RPMI7951 (cell line): ENCODE data around the gene CYTL1. TPM values are rescaled to one million over a fixed set of nuclear protein-coding genes. Genes with fewer than 3 reads are reported as not detected.
A peak's percentile ranks its signal among the peaks of the same experiment; 100 is the strongest.
"Not testable (repeated sequence)": the region's sequence is repeated elsewhere in the genome, so short reads cannot be mapped to it uniquely, and the experiment has no call there.

ENCODE experiments used
- DNase-seq: peaks from one replicate; pipeline ENCODE4 v3.0.0-alpha.2; 2012; ENCODE audit warnings: low read depth
- total RNA-seq: library from RNA; depleted of rRNA; stranded (reverse); fragments of >200 nt; shearing (Covaris generic); gene quantifications from 2 replicates; pipeline ENCODE4 v1.2.3, GENCODE V29; 2014

The CYTL1 gene
- total RNA-seq, 1 experiment from 2014 or later: 24.6 TPM

DNA sequence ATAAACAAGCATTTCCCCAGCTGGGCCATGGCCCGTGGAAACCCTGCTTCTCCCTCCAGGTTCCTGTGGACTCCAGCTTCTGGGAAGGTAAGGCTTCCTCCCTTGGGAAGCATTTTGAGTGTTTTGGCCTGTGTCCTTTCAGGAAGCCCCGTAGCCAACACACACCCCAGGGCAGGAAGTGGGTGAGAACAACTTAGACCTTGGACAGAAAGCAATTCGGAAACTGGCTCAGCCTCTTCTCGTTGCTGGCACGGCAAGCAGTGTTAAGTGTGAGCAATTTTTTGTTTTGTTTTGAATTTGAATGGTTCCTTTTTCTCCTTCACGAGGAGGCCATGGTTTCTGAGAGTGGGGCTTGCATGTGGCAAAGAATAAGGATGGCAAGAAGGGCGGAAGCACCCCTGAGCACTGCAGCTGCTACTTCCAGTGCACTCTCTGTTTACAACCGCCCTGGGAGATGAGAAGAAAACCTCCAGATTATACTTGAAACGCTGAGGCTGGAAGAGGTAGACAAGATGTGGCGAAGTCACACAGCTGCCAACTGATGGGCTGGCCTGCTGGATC, 14.1 kb upstream of the CYTL1 start:
- peak; percentile 73 for DNase-seq

DNA sequence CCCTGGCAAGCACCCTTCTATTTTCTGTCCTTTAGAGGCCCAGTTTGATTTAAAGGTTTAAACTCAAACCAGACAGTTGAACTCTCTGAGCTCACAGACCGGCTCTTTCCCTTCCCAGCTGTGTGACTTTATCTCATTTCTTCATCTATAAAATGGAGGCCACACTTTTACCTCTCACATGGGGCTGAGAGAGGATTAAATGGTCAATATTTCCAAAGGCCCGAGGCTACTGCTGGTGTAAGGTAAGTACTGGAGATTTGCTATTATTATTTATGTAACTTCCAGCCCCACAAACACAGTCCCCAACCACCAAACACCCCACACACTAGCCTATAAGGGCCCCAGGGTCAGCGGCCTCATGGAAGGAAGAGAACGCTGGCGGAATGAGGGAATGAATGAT, 13.6 kb upstream of the CYTL1 start:
- DNase-seq: no peak

DNA sequence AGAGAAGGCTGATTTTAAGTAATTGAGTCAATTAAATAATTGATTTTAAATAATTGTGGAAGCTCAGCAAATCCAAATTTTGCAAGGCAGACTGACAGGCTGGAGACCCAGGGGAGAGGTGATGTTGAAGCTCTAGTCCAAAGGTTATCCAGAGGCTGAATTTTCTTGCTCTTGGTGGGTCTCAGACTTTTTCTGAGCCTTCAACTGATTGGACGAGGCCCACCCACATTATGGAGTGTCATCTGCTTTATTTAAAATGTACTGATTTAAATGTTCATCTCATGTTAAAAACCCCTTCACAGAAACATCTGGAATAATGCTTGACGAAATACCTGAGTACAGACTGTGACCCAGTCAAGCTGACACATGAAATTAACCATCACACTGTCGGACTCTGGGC, 11.7 kb upstream of the CYTL1 start:
- no peak for DNase-seq

DNA sequence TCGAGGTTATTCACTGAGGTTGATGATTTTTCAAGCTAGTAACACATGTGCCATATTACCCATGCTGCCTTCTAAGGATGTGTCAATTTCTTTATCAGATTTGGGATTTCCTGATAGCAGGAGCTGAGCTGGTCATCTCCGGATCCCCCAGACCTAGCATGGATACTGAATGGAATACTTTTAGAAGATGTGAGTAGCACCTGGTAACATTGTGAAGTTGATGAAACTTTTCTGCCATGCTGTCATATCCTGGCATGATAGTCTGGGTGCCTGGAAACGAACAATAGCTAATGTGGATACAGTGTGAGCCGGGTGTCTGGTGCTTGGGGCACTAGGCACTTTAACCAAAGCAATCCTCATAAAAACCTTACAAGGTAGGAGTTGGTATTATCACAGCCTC, 11.0 kb upstream of the CYTL1 start:
- DNase-seq: no peak

DNA sequence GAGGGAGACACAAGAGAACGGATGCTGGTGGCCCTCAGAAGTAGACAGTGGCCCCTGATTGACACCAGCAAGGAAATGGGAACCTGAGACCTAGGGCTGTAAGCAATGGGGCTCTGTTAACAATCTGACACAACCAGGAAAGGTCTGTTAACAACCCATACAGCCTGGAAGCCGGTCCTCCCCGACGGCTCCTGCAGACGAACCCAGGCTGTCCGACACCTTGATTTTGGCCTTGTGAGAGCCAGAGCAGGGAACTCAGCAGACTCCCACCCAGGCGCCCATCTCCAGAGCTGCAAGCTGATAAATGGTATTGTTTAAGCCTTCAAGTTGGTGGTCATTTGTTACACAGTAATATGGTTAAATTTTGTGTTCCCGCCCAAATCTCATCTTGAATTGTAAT, 10.2 kb upstream of the CYTL1 start:
- no peak for DNase-seq

DNA sequence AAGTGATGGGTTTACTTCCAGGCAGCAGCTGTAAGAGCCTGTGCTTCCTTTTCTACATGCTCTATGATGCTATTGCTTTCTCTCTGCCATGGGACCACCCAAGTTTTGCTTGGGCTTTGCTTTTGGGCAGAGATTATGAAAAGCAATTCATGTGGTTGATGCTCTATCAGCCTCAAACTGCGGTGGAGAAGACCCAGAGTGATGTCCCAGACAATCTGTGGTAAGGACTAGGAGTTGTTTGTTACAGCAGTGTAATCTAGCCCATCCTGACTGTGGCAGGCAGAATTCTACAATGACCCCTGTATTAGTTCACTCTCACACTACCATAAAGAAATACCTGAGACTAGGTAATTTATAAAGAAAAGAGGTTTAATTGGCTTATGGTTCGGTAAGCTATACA, 9.2 kb upstream of the CYTL1 start:
- no peak for DNase-seq

DNA sequence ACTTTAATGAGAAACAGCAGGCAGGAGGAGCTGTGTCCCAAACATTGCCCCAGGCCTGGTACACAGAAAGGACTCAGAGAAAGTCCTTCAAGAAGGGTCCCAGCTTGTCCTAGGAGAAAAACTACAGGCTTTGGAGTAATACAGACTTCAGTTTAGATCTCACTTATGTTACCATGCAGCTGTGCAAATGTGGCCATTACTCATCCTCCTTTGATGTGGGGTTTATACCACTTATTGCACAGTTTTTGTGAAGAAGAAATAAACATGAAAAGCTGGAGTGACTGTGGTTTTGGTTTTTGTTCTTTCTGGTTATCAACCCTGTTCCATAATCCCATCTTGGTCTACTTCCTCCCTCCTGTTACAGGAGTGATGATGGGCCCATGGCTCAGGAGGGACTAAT, 8.1 kb upstream of the CYTL1 start:
- peak; percentile 80 for DNase-seq

DNA sequence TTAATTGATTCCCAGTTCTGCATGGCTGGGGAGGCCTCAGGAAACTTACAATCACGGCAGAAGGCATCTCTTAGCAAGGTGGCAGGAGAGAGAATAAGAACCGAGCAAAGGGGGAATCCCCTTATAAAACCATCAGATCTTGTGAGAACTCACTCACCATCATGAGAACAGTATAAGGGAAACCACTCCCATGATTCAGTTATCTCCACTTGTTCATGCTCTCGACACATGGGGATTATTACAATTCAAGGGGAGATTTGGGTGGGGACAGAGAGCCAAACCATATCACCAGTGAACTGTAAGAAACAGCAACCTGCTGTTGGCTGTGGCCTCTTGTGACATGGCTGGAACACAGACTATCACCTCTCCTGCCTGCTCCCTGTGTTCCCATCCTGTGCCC, 7.1 kb upstream of the CYTL1 start:
- no peak for DNase-seq

DNA sequence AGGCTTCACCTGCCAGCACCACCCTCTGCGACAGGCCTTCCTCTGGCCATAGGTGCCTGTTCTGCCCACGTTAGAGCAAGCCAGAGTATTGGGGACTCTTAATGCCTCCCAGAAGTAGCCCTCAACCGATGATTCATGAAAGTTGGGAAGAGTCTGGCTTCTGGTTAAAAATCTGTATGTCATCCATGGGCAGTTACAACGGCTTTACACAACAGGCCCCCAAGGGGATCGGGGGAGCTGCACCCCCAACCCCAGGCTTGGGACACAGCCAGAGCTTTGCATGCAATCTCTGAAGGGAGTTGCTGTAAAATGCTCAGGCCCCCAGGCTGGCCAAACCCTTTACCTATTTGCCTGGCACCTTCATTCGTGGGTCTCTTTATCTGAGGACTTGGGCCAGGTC, 5.4 kb upstream of the CYTL1 start:
- DNase-seq: no peak

DNA sequence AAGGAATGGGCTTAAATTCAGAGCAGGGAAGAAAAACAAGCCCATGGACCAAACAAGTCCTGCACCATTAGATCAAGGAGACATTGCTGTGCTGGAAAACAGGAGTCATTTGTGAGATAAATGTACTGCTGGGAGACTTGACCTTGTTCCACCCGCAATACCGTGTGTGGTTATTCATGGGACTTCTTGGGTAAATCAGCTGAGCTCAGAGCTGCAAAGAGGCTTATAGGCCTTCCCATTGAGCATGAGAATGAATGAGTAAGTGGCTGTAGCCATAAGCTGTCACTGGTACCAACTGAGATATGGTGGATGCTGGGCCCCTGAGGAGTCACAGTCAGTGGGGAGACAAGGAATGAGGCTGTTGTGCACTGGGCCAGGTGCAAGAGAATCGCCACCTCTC, 2.3 kb upstream of the CYTL1 start:
- no peak for DNase-seq

DNA sequence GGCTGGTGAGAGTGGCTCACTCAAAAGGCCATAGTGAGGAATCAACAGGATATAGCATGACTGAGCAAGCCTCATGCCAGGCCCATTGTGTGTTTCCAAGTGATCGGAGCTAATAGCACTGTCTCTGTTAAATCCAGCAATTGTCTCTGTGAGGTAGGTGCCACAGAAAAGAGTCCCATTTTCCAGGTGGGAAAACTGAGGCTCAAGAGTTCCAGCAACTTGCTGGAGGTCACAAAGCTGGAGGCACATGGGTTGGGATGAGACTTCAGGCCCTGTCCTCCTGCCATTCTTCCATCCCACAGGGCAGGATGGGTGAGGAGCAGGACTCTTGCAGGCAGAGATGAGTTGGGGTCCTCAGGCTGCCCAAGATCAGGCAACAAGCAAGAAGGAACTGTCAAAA, 1.1 kb upstream of the CYTL1 start:
- DNase-seq: no peak

DNA sequence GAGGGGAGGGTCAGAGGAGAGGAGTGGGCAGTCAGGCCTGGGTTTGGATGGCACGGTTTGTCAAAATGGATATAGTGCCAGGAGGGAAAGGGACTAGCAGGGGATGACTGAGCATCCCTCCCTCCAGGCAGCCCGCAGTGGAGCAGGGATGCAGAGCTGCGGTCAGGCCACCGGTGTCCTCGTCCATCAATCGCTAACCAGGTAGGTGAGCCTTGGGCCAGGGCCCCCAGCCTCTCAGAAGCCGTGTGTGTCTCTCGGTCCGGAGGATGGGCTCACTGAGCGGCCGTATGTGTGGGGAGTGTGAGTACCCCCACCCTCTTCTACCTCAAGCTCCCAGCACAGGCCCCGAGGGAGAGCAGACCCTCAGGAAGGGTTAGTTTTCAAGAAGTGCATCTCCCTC, 538 bp upstream of the CYTL1 start:
- DNase-seq: no peak

DNA sequence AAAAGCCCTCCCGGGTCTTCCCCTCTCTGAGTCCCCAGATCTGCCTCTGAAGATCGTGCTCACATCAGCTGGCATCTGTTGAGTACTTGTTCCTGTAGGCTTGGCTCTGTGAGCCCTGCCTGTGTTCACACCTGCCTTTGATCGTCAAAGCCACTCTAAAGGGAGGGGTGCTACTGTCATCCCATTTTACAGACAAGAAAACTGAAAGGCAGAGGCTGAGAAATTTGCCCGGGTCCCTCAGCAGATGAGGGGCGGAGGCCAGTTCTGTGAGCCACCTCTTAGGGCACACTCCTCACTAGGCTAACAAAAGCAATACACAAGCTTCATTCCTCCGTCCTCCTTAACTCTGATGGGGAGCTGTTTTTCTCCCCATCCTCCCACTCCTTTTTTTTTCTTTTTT, 655 bp downstream of the CYTL1 start:
- no peak for DNase-seq

DNA sequence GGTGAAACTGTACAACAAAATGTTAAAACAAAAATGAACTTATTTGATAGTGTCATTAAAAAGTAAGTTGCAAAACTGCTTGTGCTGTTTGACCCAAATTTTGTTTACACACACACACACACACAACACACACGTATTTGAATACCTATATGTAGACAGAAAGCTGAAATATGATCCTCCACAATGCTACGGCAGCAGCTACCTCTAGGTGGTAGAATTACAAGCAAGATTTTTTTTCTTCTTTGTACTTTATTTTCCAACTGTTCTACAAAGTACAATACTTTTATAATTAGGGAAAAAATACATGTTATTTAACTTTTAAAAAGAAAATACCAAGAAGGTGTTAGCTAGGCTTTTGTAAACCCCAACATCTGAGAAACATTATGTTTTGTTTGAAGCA, 1.2 kb downstream of the CYTL1 start:
- DNase-seq: no peak

DNA sequence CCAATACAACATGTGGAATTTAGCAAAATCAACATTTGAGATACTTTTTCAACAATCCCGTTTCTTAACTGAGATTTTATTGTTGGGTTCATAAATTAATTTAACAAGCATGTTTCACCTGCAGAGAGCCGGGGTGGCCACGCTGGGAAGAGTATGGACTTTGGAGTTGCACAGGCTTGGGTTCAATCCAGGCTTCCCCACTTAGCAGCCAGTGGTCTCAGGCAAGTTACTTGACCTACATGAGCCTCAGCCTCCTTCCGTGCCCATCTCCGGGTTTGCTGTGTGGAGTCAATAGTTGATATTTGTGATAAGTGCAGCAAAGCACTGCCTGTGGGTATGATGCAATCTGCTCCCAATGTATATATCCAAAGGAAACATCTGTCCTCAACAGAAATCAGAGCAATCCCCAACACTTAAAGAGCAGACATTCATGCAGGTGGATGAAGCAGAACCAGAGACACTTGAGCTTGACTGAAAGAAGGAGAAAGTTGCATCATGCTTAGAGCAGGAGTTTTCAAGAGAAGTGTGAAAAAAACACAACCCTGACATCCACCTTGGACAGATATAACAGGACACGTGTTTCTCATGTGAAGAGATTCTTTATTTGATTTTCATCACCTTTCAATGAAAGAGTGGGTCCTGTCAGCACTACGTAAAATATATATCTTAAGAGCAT, 5.1 kb downstream of the CYTL1 start:
- no peak for DNase-seq

DNA sequence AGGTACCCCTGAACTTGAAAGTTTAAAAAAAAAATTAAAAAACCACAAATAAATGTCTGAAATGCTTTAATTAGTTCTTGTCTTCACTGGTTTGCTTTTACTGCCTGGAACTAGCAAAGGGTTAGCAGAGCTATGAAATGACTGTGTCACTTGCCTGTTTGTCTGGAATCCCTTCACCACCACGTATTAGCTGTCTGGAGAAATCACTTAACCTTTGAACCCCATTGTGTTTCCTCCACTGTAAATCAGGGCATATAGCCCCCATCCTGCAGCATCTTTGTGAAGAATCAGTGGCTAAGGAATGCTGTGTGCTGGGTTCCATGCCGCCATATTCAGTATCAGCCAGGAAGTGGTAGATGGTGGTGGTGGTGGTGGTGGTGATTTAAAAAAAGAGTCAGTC, 6.3 kb downstream of the CYTL1 start:
- DNase-seq: no peak

DNA sequence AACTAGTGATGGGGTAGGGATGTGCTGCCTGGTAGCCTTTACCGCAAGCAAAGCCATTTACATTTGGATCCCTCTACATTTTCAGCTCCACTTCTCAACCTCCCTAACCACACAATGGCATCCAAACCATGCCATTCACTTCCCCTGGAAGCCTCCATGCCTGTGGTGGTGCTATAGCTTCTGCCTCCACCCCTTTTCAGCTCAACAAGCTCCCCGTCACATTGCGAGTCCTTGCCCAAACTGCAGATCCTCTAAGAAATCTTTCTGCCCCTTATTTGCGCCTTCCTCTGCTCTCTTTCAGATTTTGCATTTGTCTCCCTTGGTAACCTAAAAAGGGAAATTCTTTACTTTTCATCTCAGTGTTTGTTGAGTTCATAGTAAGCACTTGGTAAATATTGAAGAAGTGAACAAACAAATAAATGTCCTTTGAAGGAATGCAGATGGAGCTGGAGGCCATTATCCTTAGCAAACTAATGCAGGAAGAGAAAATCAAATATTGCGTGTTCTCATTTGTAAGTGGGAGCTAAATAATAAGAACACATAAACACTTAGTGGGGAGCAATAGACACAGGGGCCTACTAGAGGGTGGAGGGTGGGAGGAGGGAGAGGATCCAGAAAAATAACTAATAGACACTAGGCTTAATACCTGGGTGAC, 6.9 kb downstream of the CYTL1 start:
- no peak for DNase-seq

DNA sequence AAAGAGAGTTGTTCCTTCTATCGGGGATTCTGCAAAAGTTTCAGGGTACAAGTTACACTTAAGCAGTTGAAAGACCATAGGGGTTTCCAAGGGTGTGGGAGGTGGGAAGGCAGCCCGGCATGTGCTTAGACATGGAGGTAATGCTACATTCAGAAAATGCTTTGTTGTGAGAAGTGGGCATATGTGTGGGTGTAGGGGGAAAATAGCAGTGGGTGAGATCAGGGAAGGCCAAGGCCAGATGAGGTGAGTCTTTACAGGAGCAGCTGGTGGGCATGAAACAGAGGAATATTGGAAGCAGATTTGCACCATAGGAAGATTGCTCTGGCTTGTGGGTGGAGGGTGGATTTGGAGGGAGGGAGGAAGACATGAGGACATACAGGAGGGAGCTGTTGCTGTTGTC, 8.3 kb downstream of the CYTL1 start:
- no peak for DNase-seq

DNA sequence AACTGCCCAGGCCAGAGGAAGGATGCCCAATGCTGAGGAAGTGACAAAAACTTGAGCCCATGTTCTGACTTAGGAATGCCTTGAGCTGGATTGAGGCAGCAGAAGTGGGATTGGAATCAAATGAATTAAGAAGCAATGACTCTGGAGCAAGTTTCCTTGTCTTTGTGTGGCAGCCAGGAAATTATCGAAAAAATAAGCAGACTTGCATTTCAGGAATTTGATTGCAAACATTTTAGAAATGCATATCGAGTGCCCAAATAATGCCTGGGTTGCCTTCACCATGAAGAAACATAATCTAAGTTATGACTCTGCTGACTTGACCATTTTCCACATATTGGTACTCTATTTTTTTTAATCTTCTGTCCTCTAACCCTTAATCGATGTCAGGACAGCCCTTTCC, 9.5 kb downstream of the CYTL1 start:
- DNase-seq: no peak

DNA sequence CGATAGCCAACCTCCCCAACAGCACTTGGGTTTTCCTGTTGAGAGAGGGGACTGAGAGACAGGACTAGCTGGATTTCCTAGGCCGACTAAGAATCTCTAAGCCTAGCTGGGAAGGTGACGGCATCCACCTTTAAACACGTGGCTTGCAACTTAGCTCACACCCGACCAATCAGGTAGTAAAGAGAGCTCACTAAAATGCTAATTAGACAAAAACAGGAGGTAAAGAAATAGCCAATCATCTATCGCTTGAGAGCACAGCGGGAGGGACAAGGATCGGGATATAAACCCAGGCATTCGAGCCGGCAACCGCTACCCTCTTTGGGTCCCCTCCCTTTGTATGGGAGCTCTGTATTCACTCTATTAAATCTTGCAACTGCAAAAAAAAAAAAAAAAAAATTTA, 12.3 kb downstream of the CYTL1 start:
- not testable (repeated sequence) for DNase-seq

DNA sequence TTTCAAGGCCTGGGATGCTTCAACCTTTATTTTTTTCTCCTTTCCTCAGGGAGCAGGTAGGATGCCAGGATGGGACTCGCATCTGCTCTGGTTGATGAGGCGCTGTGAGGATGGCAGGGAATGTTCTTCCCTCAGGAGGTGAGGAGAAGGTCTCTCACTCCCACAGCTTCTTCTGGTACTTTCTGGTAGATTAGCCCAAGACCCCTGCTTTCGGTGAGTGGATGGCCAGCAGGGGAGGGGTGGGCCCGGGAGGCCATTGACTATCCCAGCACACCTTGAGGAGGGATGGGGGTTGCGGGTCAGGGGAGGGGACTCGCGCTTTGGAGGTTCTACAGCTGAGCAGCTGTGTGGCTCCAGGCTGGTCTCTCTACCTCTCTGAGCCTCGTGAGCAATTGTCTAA, 14.8 kb downstream of the CYTL1 start:
- no peak for DNase-seq

DNA sequence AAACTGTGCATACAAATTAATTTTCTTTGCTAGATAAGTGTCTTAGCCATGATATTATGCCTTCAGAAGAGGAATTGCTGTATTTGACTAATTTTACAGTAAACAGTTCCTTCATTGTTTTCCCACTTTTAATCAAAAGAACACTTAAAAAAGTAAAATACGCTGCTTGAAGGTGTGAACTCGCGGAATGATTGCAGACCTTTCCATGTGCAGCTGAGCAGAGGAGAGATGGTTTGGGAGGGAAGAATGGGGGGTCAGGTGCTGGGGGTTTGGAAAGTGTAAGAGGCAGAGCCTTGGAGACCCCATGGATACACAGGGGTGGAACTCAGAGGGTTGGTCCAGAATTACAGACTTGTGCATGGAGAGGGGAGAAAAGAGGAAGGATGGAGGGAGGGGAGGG, 15.3 kb downstream of the CYTL1 start:
- no peak for DNase-seq

DNA sequence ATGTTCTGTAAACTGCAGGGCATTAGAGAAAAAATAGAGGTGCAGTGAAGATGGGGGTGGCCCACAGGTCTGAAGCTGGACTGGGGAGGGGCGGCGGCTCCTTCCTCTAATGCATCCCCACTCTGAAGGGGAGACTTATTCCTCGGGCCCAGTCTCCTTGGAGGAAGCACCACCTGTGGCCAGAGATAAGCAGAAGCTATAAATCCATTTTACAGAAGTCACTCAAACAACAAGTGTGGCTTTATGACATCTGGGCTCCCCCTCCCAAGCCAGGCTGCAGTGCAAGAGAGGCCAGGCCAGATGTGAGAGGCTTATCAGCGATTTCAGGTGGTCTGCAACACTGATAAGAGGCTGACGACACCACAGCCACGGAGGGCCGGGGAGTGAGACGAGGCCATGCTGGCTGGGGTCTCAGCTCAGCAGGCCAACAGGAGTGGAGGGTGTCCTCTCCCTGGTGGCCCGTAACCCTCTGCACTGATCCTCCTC, 15.8 kb downstream of the CYTL1 start:
- DNase-seq: no peak

DNA sequence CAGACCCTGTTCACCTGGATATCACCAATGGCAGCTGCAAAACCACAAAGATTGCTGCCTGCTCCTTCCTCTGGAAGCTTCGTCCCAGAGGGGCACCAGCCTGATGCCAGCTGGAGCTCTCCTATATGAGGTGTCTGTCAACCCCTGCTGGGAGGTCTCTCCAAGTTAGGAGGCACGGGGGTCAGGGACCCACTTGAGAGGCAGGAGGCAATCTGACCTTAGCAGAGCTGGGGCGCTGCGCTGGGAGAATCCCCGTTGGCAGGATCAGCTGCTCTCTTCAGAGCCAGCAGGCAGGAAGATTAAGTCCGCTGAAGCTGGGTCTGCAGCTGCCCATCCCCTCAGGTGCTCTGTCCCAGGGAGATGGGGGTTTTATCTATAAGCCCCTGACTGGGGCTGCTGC, 17.6 kb downstream of the CYTL1 start:
- DNase-seq: not testable (repeated sequence)
